Measurements from ENCODE around the gene CCK. TPM values are rescaled to one million over a fixed set of nuclear protein-coding genes. Genes with fewer than 3 reads are reported as not detected.

The CCK gene
- total RNA-seq, 1 donor from 2014 or later = 1.1 TPM

- TF ChIP-seq CTCF (IDR thresholded peaks at IDR 0.05; ENCODE audit: insufficient read depth, low read length, severe bottlenecking) = no peak
- DNase-seq (ENCODE audit: low read depth) (peak; percentile 68), FAIRE-seq (no peak)
- Histone ChIP-seq H3K27me3 (ENCODE audit: control insufficient read depth, insufficient read depth, low read length) (peaks cover 4% of the 10 kb centered on the region), H3K4me3 (ENCODE audit: low read depth, low read length) (no peak overlapping the region), H3K36me3 (ENCODE audit: control insufficient read depth, insufficient read depth, low read length) (no peaks in the 10 kb centered on the region)
These were observed 19.9 kb downstream of the CCK start for GRCh38 chr3:42246091-42246490.

GRCh38 chr3:42236611-42237010 lies 29.4 kb downstream of the CCK start:
- DNase-seq (ENCODE audit: low read depth) (no peak), FAIRE-seq (no peak)
- Histone ChIP-seq H3K27me3 (ENCODE audit: control insufficient read depth, insufficient read depth, low read length) (no peaks in the 10 kb centered on the region), H3K4me3 (ENCODE audit: low read depth, low read length) (no peak overlapping the region), H3K36me3 (ENCODE audit: control insufficient read depth, insufficient read depth, low read length) (no peaks in the 10 kb centered on the region)
- no peak for TF ChIP-seq CTCF (IDR thresholded peaks at IDR 0.05; ENCODE audit: insufficient read depth, low read length, severe bottlenecking)

- Histone ChIP-seq H3K4me3 (ENCODE audit: low read depth, low read length) (no peak overlapping the region), H3K27me3 (ENCODE audit: control insufficient read depth, insufficient read depth, low read length) (no peaks in the 10 kb centered on the region), H3K36me3 (ENCODE audit: control insufficient read depth, insufficient read depth, low read length) (no peaks in the 10 kb centered on the region)
- TF ChIP-seq CTCF (IDR thresholded peaks at IDR 0.05; ENCODE audit: insufficient read depth, low read length, severe bottlenecking) = no peak
- no peak for FAIRE-seq
- DNase-seq (ENCODE audit: low read depth) = no peak
These were observed 30.5 kb downstream of the CCK start for GRCh38 chr3:42235532-42235931.

- no peak for DNase-seq (ENCODE audit: low read depth)
- no peak overlapping the region for H3K4me3 ChIP-seq (ENCODE audit: low read depth, low read length)
- TF ChIP-seq CTCF (IDR thresholded peaks at IDR 0.05; ENCODE audit: insufficient read depth, low read length, severe bottlenecking) = no peak
- no peaks in the 10 kb centered on the region for H3K36me3 ChIP-seq (ENCODE audit: control insufficient read depth, insufficient read depth, low read length)
- no peaks in the 10 kb centered on the region for H3K27me3 ChIP-seq (ENCODE audit: control insufficient read depth, insufficient read depth, low read length)
- no peak for FAIRE-seq
These were observed 35.1 kb downstream of the CCK start for GRCh38 chr3:42230860-42231259.

- no peak for FAIRE-seq
- Histone ChIP-seq H3K36me3 (ENCODE audit: control insufficient read depth, insufficient read depth, low read length) (no peaks in the 10 kb centered on the region), H3K4me3 (ENCODE audit: low read depth, low read length) (no peak overlapping the region), H3K27me3 (ENCODE audit: control insufficient read depth, insufficient read depth, low read length) (no peaks in the 10 kb centered on the region)
- TF ChIP-seq CTCF (IDR thresholded peaks at IDR 0.05; ENCODE audit: insufficient read depth, low read length, severe bottlenecking) = peak; percentile 62
- DNase-seq (ENCODE audit: low read depth) = peak; percentile 49
These were observed 35.9 kb downstream of the CCK start for GRCh38 chr3:42229942-42230688.
